HG02852 (cell line): ENCODE measurements around the gene BRWD1.

Experiments
- ATAC-seq: cut with Tn5 transposase; IDR thresholded peaks from one replicate; pipeline ENCODE4 v1.9.1; 2021; ENCODE audit warnings: mild to moderate bottlenecking, moderate library complexity; ENCODE audit not compliant: unreplicated experiment

The BRWD1 gene

DNA sequence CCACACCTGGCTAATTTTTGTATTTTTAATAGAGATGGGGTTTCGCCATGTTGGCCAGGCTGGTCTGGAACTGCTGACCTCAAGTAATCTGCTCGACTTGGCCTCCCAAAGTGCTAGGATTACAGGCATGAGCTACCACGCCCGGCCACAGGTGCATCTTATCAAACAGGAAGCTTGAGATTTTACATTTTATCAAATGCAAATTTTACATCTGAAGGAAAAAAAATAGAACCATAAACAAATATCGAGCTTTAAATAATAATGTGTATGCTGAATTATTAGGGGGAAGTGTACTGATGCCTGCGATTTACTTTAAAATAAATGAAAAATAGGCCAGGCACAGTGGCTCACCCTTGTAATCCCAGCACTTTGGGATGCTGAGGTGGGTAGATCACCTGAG is 16.6 kb upstream of the BRWD1 start:
- ATAC-seq, result no peak

DNA sequence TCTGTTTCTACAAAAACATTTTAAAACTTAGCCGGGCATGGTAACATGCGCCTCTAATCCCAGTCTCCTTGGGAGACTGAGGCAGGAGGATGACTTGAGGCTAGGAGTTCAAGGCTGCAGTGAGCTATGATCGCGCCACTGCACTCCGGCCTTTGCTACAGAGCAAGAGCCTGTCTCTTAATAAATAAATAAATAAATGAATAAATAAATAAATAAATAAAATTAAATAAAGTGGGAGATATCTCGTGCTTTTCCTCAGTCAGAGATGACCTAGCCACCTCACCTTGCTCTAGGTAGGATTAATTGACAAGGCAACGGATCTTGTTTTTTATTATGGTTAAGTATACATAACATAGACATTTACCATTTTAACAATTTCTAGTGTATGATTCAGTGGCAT is 14.3 kb upstream of the BRWD1 start:
- no peak for ATAC-seq

DNA sequence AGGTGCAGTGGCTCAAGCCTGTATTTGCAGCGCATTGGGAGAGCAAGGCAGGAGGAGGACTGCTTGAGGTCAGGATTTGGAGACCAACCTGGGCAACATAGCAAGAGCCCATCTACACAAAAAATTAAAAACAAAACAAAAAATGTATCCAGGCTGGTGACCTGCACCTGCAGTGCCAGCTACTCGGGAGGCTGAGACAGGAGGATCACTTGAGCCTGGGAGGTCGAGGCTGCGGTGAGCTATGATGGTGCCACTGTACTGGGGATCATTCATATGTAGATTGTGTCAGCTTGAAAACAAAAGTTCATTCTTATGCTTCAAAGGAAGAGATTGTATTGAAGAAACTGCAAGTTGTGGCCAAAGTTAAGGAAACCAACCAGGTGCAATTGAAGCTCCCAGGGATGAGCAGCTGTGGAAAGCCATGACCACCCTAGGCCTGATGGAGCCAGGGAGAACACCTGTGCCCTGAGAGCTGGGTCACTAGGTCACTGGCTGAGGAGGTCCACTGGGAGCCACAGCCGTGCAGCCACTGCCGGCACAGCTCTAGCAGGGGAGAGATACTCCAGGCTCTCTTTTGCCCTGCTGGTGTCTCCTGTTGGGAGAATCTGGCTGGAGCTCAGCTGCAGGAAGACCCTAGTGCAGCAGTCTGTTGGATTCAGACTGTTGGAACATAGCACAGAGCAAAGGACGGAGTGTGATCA is 13.3 kb upstream of the BRWD1 start:
- ATAC-seq, result no peak

DNA sequence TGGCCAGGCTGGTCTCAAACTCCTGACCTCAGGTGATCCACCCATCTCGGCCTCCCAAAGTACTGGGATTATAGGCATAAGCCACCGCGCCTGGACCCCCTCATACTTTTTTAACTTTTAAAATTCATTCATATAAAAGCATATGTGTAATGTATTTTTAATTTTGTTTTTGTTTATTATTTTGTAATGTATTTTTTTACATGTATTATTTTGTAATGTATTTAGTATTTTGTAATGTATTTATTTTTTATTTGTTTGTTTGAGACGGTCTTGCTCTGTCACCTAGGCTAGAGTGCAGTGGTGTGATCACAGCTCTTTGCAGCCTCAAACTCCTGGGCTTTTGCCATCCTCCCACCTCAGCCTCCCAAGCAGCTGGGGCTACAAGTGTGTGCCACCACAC is 12.0 kb upstream of the BRWD1 start:
- no peak for ATAC-seq

DNA sequence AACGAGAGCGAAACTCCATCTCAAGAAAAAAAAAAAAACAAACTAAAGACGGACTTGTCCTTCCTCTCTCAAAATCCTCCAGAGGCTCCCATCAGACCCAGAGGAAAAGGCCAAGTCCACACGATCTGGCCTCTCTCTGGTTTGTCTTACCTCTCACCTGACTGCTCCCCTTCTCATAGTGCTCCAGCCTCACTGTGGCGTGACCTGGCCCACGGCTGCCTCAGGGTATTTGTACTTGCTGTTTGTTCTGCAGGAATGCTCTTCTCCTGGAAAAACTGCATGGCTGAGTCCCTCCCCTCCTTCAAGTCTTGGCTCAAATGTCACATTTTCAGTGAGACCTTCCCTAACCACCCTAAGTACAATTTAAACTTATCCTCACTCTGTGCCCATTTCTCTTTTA is 8.0 kb upstream of the BRWD1 start:
- ATAC-seq, result no peak

DNA sequence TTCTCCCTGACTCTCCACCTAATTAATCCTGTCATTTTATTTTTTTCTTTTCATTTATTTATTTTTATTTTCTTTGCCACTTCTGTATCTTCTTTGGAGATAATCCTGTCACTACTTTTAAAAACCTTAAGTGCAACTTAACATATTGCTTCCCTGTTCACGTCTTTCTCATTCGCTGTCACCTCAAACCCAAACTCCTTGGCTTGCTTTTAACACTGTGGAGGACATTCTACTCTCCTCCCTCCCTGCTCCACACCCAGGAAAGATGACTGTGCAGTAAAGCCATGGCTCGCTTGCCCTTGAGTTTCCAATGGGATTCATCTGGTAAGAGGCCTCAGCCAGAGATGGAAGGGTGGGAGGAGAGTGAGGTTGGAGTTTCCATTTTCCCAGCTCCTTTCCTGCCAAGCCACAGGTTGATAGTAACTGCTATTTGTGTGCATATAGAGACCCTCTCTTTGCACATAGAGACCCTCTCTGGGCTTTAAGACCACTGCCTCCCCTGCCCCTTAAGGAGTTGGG is 6.4 kb upstream of the BRWD1 start:
- ATAC-seq, result no peak

DNA sequence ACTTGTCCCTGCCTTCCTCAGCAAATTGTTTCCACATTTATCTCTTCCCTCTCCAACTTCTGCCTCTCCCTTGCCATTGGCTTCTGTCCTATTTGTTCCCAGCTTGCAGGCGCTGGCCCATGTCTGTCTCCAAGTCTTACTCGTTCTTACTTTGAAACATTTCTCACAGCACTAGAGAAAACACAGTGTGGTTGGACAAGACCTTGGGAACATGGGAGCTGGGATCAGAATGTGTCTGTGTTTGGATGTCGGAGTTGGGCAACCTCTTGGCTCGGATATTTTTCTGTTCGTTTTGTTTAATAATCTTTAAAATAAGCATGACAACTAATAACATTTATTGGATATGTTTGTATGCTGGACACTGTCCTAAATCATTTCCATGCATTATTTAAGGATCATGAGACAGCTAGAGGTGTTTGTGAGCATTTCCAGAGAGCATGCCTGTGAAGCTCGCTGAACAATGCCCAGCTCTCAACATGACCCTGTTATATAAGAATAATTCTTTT is 5.9 kb upstream of the BRWD1 start:
- no peak for ATAC-seq

DNA sequence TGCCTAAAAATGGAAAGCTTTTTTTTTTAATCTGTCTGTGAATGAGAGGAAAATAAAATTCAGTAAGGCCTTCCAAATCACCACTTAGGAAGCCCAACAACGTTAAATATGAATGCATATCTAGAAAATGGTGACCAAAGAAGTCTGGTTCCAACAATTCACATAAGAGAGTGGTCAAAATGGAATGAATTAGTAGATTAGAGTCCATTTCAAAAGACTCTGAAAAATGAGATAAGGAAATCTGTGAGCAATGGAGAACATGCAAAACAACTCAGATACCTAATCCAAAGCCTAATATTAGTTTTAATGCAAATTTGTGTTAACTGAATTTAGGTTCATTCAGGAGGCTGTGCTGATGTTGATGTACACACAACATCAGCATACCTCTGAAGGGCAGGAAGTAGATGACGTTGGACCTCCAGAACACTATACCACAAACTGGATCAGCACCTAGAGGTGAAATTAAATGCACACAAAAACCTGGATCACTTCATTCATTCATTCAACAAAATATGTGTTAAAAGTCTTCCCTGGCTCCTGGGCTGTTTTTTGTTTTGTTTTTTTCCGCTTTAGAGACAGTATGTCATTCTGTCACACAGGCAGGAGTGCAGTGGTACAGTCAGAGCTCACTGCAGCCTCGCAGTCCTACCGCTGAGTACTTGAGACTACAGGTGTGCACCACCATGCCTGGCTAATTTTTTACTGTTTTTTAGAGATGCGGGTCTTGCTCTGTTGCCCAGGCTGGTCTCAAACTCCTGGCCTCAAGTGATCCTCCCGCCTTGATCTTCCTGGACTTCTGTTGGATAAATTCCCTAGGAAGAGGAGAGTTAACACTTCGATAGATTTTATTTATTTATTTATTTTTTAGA is 4.9 kb upstream of the BRWD1 start:
- ATAC-seq, result no peak

DNA sequence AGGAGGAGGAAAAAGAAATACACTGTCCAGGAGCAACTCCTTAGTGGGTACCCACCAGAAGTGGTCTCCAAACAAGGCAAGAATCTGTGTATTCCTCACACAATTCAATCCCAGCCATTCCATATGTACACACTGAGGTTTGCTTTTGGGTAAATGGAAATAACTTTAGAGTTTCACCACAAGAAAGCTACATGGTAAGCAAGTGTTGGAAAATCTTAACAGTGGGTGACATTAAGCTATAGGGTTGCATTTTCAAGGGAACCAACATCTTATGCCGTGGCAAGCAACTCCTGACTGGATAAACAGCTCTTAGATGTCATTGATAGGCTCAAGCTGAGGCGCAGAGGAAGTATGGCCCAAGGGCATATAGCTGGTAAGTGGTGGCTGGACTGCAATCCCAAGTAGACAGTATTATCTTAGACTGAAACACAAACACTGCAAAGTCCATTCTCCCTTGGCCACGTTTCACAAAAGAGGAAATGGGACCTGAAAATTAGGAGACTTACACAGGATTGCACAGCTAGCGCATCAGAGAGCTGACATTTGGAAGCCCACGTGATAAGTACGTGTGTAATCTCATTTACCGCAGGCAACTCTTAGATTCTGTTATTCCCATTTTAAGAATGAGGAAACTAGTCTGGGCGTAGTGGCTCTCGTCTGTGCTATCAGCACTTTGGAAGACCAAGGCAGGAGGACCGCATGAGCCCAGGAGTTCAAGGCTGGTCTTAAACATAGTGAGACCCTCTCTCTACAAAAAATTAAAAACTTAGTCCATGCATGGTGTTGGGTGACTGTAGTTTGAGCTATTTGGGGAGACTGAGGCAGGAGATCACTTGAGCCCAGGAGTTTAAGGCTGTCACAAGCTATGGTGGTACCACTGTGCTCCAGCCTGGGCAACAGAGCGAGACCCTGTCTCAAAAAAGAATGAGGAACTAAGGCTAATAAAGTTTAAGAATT is 4.0 kb upstream of the BRWD1 start:
- ATAC-seq, result no peak

DNA sequence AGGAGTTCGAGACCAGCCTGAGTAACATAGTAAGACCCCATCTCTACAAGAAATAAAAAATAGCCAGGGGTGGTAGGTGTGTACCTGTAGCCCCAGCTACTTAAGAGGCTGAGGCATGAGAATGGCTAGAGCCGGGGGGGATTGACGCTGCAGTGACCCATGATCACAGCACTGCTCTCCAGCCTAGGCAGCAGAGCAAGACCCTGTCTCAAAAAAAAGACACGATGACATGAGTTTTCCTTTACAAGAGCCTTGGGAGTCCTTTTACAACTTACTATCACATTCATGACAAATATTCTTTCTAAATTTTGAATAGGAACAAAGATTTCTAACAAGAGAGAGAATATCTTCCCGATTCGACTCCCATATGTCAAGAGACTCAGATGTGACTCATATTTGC is 3.3 kb upstream of the BRWD1 start:
- ATAC-seq, result no peak

DNA sequence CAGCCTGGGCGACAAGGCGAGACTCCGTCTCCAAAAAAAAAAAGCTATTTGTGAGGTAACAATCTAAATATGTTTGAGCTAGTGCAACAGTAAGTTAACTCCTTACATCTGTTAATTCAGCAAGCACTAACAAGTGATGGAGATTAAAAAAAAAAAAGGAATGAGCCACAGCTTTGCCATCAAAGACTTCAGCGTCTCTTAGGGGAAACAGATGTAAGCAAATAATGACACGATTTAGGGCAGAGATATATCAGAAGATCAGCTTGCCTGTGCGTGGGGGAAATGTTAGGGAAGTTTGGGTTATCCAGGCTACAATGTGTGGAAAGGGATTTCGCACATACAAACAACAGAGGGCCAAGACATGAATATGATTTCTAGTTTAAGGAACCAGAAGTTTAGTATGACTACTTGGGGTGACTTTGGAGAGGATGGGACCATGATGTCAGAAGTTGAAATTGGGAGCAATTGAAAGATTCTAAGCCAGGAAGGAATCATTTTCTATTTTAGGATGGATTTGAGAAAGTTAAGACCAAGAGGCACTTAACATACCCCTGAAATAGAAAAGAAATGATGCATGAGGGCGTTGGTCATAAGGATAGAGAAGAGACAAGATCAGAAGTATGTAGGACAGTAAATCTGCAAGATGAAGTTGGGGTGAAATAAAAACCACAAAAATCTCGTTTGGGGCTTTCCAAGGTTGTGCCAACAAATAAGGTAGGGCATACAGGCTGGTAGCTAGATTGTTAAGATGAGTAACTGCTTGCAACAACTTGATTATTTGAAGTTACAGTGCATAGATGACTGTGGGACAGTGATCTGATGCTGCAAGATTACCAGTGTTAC is 2.4 kb upstream of the BRWD1 start:
- ATAC-seq, result no peak

DNA sequence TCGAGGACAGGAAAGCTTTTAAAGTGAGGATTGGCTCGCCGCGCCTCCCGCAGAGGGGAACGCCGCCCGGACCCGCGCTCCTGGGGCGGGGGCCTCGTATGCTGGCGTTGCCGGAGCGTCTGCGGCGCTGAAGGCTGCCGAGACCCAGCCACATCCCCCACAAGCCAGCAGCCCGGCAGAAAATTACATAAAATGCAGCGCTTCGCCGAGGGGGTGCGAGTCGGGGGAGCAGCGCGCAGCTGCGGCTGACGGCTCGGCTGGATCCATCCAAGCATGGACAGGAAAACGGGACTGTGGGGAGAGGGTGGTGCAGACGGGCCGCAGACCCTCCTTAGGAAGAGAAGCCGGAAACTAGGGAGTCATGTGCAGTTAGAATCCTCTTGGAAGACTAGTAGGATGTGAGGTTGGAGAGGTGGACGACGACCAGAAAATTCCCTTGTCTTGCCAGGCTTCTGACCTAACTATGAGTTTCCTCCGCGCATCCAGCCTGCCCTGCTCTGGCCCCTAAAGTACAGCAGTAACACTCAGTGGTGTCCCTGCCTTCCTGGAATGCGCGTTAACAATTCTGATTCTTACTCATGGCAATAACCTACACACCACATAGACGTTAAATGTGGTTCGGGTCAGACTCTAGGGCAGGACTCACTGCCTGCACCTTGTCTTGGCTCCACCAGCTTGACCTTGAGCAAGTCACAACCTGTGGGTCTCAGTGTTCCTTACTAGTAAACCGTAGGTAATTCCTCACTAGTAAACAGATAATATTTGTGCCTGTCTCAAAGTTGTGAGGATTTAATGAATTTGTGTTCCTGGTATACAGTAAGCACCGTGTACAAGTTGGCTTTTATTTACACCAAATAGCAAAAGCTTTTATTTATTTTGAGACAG is 953 bp upstream of the BRWD1 start:
- peak; percentile 7 for ATAC-seq

DNA sequence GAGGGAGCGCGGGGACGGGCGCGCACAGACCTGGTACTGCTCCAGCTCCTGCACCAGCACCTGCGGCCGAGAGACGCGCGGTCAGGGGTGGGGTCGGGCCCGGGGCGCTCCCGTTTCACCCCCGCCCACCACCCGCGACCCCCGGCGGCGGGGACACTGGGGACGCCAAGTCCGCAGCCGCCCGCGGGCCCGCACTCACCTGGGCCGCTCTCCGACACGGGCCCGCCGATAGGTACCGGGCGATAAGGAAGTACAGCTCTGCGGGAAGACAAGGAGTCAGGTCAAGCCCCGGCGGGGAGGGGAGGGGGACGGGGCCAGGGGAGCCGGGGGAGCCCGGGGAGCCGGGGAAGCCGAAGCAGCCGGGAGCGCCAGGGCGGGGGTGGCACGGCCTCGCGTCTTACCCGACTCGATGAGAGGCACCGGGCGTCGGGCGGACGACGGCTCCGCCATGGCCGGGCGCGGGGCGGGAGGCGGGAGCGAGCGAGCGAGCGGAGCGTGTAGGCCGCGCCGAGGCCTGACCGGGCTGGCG is 326 bp downstream of the BRWD1 start:
- ATAC-seq, result peak; percentile 11

DNA sequence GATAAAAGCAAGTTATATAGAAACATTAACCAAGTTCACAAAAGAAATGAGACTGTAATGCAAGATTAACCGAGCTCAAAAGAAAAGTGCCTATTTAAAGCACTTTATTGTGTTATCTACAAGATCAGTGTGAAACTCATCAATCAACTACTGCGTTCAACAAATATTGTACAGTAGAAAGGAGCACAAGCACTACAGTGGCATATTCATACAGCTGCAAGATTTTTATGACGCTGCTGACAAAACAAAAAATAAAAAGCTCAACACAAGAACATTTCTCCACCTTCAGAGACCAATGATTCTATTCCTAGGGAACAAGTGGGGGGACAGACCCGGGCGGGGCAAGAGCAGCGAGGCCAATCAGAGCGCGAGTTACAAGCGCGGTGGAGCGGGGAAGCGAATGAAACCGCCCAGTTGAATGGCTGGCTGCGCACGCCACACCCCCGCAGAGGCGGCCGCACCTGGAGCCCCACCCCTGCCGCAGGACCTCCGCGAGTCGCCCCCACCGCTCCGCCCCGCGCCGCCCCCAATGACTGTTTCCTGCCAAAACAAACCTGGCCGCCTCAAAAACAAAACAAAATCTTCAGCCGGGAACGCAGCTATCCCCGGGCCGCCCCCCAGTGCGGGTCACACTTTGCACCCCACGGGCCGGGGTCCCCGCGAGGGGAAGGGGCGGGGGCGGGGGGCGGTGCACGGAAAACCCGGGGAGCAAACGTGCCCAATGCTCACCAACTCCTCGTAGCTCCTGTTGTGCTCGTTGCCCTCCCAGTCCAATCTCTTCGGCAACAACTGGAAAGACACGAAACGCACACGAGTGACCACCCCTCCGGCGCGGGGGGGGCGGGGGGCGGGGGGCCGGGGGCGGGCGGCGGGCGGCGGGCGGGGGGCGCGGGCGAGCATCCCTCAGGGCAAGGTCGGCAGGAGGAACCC is 1.1 kb downstream of the BRWD1 start:
- peak; percentile 78 for ATAC-seq

DNA sequence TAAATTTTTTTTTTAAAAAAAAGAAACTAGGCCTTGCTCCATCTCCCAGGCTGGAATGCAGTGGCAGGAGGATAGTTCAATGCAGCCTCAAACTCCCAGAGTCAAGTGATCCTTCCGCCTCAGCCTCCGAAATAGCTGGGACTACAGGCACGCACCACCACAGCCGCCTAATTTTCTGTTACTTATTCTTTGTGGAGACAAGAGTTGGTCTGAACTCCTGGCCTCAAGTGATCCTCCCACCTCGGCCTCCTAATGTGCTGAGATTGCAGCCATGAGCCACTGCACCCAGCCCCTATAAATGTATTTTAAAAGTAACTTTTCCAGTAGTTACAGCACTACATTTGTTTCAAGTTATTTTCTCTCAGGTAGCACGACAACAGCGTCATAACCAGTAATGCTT is 2.3 kb downstream of the BRWD1 start:
- ATAC-seq, result no peak

DNA sequence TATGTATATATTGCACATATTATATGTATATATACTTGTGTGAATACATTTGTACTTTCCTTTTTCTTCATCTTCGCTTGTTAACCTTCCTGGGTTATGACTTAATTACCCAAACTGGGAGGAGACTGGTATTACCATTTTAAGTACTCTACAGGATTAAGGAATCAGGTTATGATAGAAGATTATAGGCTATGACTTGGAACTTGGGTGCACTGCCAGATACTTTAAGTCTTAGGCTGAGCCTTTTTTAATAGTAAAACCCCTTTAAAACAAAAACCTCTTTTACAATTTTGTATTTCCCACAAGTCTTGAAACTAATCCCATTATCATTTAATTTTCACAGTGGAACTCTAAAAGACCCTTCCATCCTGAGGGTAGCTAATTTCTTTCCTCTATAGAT is 6.0 kb downstream of the BRWD1 start:
- ATAC-seq, result no peak

DNA sequence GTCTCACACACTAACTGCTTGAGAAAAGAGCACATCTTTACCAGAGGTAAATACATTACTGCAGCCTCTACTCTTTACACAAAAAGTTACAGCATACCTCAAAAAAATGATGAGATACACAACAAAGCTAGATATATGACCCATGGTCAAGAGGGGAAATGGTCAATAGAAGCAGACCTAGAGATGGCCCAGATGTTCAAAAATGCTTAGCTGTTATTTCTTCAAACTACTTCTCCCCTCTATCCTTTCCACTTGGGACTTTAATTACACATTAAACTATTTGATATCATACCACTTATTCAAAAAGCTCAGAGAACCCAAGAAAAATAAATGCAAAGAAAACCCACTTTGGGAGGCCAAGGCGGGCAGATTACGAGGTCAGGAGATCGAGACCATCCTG is 12.8 kb downstream of the BRWD1 start:
- no peak for ATAC-seq

DNA sequence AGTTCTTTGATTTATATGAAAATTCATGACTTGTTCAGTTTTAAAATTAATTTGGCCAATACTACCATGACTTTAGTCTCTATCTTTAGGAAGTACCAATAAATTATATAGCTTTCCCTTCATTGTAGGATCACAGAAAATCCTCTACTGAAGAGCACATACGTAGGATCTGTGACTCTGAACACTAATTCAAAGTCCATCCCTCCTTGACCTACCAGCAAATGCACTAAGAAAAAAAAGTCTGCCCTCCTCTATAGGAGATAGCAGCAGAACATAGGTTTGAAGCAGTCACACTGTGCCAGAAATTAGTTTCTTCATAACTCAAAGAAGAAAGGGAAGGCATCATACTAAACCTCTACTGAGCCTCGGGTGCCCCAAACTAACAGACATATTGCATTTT is 16.5 kb downstream of the BRWD1 start:
- no peak for ATAC-seq
